GM18951 (cell line): ENCODE measurements around the gene PIGQ.

Source experiments
- POLR2A ChIP-seq: IDR thresholded peaks from 4 replicates; pipeline ENCODE4 v1.6.1; 2011; ENCODE audit warnings: mild to moderate bottlenecking; ENCODE audit not compliant: insufficient read length, insufficient read depth; ENCODE audit errors: extremely low read depth
- in situ Hi-C: fragments of 300-500 bp; cut with MboI; formaldehyde crosslinking; loops from one replicate; pipeline ENCODE4 v1.12.0; 2022; ENCODE audit warnings: low sequenced_read_pairs, mixed read lengths, inconsistent platforms; ENCODE audit not compliant: unreplicated experiment

Gene PIGQ

GRCh38 chr16:569445-570254 lies at the start of gene PIGQ:
Gene PIGQ, plus strand, starts transcription at chr16:569968. Its CDS starts 4,107 bp downstream, at chr16:574075.
- TF ChIP-seq POLR2A: peak; percentile 60
- in situ Hi-C loops: no loop called here

DNA sequence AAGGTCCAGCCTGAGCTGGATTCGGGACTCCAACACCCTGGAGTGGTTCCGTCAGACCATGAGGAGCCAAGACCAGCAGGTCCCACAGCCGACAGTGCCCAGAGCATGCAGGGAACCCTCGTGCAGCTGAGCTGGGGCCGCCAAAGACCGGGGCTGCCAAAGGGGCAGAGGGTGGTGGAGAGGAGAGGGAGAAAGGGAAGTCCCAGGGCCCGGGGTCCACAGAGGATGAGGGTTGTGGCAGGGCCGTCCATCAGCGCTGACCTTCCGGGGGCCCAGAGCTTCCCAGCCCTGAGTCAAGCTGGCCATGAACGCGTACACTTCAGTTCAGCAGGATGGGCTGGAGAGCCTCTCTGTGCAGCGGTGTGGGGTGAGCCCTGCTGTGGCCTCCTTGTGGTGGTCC lies 48.9 kb upstream of the PIGQ start:
- TF ChIP-seq POLR2A: no peak
- in situ Hi-C loops: no loop called here

DNA sequence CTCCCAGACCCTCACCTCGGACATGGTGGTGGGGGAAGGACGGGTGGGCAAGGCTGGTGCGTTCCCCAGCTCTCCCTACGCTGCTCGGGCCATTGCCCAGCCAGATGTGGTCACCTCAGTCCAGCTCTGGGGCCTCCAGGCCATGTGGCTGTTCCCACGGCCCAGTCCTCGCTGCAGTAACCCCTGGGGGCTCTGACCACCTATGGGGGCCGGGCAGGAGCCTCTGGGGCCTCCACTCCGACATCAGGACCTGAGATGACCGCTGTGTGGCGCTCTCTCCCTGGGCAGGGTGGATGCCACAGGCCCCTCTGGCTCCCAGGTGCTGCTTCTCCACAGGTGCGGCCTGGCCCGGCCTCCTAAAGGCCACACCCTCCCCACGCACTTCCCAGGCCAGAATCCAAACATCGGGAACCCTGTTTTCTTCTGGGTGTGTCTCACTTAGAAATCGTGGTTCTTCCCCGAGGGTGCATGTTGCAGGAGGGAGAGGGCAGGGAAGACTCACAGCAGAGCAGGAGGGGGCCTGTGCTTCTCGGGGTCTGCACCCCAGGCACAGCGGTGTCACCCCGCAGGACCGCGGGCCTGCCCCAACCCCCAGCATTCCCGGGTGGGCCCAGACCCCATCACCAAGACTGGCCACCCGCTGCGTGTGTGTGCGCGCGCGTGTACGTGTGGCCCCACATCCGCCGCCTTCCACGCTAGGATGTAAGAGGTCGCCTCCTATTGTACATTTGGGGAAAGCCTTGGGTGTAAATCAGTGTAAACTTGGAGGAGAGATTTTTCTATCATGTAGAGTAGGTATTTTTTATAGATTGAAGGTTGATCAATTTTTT lies 48.2 kb upstream of the PIGQ start:
- TF ChIP-seq POLR2A: no peak
- in situ Hi-C loops: no loop called here

DNA sequence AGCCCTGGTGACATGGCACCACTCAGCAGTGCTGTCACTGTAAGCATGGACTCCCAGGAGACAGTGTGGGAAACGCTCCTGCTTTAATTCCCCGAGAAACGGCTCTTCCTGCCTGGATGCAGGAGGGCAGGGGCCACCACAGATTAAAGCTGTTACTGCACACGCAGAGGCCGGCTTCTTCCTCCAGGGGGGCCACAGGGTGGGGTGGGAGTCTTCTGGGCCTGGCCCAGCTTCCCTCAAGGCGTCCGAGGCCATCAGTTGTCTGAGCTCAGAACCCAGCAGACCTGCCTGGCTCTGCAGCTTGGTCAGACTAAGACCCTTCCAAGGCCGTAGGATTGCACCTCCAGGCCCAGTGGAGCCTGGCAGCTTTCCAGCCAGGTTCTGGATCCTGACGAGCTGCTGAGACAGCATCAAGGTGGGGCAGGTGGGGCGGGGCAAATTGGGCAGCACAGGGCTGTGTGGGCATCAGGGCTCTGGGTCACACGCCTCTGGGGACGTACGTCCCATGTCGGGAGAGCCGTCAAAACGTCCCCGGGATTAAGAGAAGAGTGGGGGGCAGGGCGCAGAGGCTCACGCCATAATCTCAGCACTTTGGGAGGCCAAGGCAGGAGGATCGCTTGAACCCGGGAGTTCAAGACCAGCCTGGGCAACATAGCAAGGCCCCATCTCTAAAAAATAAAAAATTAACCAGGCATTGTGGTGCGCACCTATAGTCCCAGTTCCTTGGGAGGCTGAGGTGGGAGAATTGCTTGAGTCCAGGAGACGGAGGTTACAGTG lies 47.3 kb upstream of the PIGQ start:
- no peak for TF ChIP-seq POLR2A

DNA sequence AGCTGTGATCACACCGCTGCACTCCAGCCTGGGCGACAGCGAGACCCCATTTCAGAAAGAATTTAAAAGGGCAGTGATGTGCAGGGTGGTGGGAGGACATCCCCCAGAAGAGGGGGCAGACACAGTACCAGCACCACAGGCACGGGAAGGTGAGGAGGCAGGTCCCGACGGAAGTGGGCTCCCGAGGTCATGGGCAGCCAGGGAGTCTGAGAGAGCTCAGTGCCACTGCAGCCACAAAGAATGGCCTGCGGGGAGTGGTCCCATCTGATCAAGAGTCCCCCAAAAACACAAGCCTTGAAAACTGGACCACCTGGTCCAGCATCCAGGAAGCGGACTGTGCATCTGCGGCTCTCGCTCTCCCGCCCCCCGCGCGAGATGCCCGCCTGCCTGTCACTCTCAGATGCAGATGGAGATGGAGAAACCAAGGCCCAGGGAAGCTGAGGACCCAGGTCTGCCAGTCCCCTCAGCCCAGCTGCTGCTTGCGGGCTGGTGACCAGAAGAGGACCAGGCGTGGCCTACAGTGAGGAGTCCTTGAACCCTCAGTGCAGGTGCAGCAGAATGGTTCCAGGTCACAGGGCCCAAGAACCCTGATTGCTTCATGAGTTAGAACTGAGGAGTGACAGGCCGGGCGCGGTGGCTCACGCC lies 46.5 kb upstream of the PIGQ start:
- TF ChIP-seq POLR2A: no peak
- in situ Hi-C loops: no loop called here

More for the DNA sequence above, 47.3 kb upstream of the PIGQ start:
- in situ Hi-C loops: no loop called here

DNA sequence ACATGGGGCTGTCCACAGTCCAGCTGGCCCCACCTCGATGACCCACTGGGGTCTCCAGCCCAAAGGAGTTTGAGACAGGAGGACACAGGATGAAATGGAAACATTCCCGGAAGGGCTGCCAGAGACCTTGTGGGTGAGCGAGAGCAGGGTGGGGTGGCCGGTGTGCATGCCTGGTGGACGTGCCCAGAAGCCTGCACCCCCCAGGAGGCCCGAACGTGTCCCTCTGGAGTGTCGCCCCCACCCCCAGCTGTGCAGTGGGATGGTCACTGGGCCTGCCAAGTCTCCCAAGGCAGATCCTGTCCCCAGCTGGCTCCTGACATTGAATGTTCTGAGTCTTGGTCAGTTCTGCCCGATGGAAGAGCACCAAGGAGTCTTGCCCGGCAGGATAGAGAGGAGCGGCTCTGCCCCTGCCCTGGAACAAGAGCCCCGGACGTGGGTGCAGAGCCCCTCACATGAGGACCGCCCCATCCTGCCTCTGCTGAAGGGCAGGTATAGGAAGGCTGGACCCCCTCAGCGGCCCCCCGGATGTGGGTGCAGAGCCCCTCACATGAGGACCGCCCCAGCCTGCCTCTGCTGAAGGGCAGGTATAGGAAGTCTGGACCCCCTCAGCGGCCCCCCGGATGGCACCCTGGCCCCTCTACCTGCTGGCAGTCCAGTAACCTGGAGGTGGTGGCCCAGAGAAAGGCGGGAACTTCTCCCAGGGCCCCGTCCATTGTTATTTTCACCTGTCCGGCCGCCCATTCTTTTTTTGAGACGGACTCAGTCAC lies 45.3 kb upstream of the PIGQ start:
- no peak for TF ChIP-seq POLR2A
- in situ Hi-C loops: no loop called here

DNA sequence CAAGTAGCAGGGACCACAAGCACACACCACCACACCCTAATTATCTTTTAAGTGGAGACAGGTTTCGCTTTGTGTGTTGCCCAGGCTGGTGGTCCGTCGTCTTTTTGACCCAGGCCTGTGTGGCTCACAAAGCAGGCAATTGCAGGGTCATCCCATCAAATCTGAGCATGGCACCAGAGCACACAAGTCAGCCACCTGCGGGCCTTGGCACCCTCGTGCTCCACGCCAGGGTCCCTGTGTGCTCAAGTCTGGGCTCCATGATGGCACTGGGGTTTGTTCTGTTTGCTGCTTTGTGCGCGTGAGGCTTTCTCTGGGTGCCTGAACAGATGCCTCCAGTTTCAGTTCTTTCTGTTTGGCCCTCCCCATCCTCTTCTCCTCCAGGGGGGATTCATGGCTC lies 44.6 kb upstream of the PIGQ start:
- TF ChIP-seq POLR2A: no peak
- in situ Hi-C loops: no loop called here

GRCh38 chr16:525520-526180 lies 44.1 kb upstream of the PIGQ start:
- TF ChIP-seq POLR2A: no peak
- in situ Hi-C loops: no loop called here

DNA sequence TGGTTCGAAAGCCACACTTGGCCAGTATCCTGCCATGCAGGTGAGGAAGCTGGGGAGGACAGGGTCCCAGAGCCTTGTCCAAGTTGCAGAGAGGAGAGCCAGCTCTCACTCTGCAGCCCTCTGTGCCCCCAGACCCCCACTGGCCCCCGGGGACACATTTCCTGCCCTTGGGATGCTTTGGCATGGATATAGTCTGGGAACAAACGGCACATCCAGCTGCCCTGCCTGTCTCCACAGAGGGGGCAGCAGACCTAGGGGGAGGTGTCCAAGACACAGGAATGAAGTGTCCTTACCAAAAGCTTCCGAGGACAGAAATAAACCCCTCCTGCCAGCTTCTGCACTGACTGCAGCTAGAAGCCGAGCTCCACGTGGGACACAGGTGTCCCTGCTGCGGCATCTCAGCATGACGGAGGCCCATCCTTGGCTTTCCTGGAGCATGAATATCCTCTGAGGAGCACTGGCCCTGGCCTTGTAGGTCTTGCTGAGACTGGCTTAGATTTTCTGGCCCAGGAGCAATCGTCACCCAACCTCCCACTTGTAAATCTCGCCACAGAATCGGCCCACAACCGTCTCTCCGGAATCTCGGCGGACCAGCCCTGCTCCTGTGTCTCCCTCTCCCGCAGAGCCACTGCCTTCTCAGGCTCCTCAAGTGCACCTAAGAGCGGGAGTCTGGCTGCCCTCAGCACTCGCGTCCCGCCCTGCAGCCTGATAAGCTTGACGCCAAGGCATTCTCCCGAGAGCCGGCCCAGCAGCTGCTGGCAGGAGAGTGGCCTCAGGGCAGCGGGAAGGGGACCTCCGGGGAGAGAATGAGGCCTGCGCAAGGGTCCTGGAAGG lies 43.4 kb upstream of the PIGQ start:
- in situ Hi-C loops: no loop called here
- TF ChIP-seq POLR2A: no peak

DNA sequence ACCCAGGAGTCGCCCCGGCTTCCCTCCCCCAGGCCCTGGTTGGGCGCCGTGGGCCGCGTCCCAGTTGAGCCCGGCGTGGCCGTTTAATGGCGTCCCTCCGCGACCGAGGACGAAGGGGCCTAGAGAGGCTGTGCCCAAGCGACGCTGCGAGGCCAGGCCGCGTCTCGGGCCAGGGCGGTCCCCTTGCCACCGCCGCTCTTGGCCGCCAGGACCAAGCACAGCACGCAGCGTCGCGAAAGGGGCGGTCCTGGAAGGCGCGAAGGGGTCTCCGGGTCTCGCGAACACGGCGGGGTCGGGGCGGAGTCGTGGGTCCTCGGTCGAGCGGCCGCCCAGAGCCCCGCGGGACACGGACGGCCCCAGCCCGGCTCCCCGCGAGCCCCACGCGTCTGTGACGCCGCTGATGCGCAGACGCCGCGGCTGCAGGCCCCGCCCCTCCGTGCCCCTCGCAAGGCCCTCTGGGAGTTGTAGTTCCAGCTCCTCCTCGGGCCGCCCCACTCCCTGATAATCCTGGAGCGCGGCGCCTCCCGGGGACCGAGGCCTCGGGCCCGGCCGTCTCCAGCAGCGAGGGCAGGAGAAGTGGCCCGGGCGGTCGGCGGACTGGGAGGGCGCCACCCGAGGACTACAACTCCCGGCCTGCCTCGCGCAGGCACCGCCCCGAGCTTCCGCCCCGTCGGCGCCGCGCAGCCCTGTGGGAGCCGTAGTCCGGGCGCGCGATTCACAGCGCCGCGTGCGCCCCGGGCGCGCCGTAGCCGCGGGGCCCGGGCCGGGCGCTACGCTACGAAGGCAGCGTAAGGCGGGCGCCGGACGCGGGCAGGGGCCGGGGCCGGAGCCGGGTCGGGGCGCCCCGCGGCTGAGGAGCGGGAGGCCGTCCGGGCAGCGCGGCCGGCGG lies 42.5 kb upstream of the PIGQ start, which contains the start of gene CAPN15:
Gene CAPN15 (plus strand): TSS at position 698 of the 889 bp plus-strand sequence. CDS start 19,127 bp downstream, outside the sequence.
- in situ Hi-C loops: no loop called here
- peak; percentile 78 for TF ChIP-seq POLR2A
